HepG2 (cell line): ENCODE results near the gene CD164L2.

Experiments used
- CBFB ChIP-seq: sonication (generic); formaldehyde crosslinking; IDR thresholded peaks from 2 replicates; pipeline ENCODE4 v1.4.0; 2020; ENCODE audit warnings: missing genetic modification reagents
- PHF8 ChIP-seq: sonication (generic); formaldehyde crosslinking; IDR thresholded peaks from 2 replicates; pipeline ENCODE4 v1.5.0; 2020; ENCODE audit warnings: missing genetic modification reagents

DNA sequence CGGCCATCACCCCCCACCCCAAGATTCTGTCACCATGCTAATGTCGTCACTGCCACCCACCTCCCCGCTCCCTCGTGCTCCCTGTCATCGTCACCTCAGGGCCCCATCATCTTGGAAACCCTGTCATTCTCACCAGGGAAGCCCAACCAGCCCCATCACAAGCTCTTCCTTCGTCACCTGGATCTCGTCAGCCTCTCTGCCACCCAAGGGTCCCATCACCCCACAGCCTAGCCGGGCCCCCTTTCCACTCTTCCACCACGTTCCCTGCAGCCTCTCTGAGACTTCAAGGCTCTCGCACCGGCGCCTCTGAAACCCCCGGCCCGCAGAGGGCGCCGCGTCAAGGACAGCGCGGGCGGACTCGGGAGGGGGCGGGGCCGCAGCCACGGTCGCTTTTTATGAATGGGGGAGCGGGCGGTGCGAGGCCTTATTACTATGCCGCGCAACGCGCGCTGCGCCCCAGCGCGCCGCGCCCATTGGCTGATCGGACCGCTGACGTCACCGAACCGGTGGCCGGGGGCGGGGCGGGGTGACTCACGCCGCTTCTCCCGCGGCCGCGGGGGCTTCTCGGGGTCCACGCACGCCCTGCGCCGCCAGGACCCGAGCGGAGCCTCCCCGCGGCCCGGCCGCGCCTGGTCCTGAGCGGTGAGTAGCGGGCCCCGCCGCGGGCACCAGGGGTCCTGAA lies 9.1 kb upstream of the CD164L2 start, which contains the start of gene GPR3:
- TF ChIP-seq CBFB (CRISPR knock-in tag): no peak
- TF ChIP-seq PHF8: 0 out of 2 replicates have a peak, but pooled peaks have one; percentile 4
